Activated CD8-positive, alpha-beta T cell treated with anti-CD3 and anti-CD28 coated beads, Interleukin-2, amount 10 ng/mL, durations not matched to agents 7 days and 5 days (primary cell): ENCODE measurements around the gene LAMA3. TPM values are rescaled to one million over a fixed set of nuclear protein-coding genes. Genes with fewer than 3 reads are reported as not detected.

Experiments
- ATAC-seq: fragments of 150-1000 bp; cut with Tn5 transposase; one replicate; pipeline ENCODE4 v1.10.0; 2021; ENCODE audit warnings: moderate library complexity
- CTCF ChIA-PET: fragments of 350-600 bp; sonication (Branson Sonifier 250); formaldehyde crosslinking; loops from one replicate; lab custom pipeline; 2021; ENCODE audit warnings: antibody characterized with exemption; lab: Charles Lee
- POLR2A ChIA-PET: fragments of 350-600 bp; sonication (Branson Sonifier 250); formaldehyde crosslinking; loops from one replicate; lab custom pipeline; 2021; ENCODE audit warnings: antibody characterized with exemption; lab: Charles Lee
- DNase-seq: peaks from one replicate; pipeline ENCODE4 v3.0.0-alpha.2; 2020
- H3K27ac Mint-ChIP-seq: one replicate; pipeline ENCODE4 v1.8.0; 2021; ENCODE audit warnings: mild to moderate bottlenecking, mixed read lengths
- H3K27me3 Mint-ChIP-seq: one replicate; pipeline ENCODE4 v1.8.0; 2021; ENCODE audit warnings: low read depth, mixed read lengths
- H3K36me3 Mint-ChIP-seq: one replicate; pipeline ENCODE4 v1.8.0; 2021; ENCODE audit warnings: low read depth, mixed read lengths
- H3K4me1 Mint-ChIP-seq: one replicate; pipeline ENCODE4 v1.8.0; 2021; ENCODE audit warnings: low read depth, mixed read lengths
- H3K4me3 Mint-ChIP-seq: one replicate; pipeline ENCODE4 v1.8.0; 2021; ENCODE audit warnings: mild to moderate bottlenecking, mixed read lengths
- H3K9me3 Mint-ChIP-seq: one replicate; pipeline ENCODE4 v1.8.0; 2022; ENCODE audit warnings: mixed read lengths; ENCODE audit not compliant: insufficient read depth
- total RNA-seq, 2 experiments: library from RNA; stranded (reverse); gene quantifications; one replicate each; pipeline ENCODE4 v1.2.3, GENCODE V29; 2021

LAMA3 gene
- total RNA-seq, 2 experiments from 2014 or later, result 0.63 to 1.4 TPM

- no peak overlapping the region for H3K27ac Mint-ChIP-seq
- no peak overlapping the region for H3K4me3 Mint-ChIP-seq
- CTCF ChIA-PET, result interaction anchor here (0.9 to 1.2 kb wide), 2 partner anchors 37 to 52 kb away, joined by 3 read pairs; no protein-coding TSS in a partner anchor
- H3K36me3 Mint-ChIP-seq, result no peaks in the 10 kb centered on the region
- POLR2A ChIA-PET, result no interaction called here
- H3K4me1 Mint-ChIP-seq, result no peaks in the 10 kb centered on the region
- no peaks in the 10 kb centered on the region for H3K9me3 Mint-ChIP-seq
- ATAC-seq (no peak), DNase-seq (no peak)
- H3K27me3 Mint-ChIP-seq, result peaks cover 32% of the 10 kb centered on the region
These were observed 38.0 kb upstream of the LAMA3 start for GRCh38 chr18:23650968-23651927.

- no peaks in the 10 kb centered on the region for H3K9me3 Mint-ChIP-seq
- peaks cover 36% of the 10 kb centered on the region for H3K27me3 Mint-ChIP-seq
- DNase-seq (no peak), ATAC-seq (no peak)
- no peaks in the 10 kb centered on the region for H3K36me3 Mint-ChIP-seq
- ChIA-PET CTCF (interaction anchor here (1.2 kb wide), 1 partner anchor 51 kb away, joined by 3 read pairs; no protein-coding TSS in a partner anchor), POLR2A (no interaction called here)
- no peak overlapping the region for H3K27ac Mint-ChIP-seq
- no peak overlapping the region for H3K4me3 Mint-ChIP-seq
- H3K4me1 Mint-ChIP-seq, result no peaks in the 10 kb centered on the region
These were observed 37.0 kb upstream of the LAMA3 start for GRCh38 chr18:23652232-23652631.

- Mint-ChIP-seq H3K27ac (no peak overlapping the region), H3K4me1 (peaks cover 13% of the 10 kb centered on the region), H3K27me3 (peaks cover 49% of the 10 kb centered on the region), H3K9me3 (no peaks in the 10 kb centered on the region), H3K36me3 (no peaks in the 10 kb centered on the region), H3K4me3 (no peak overlapping the region)
- DNase-seq (no peak), ATAC-seq (no peak)
- CTCF ChIA-PET, result no interaction called here
- POLR2A ChIA-PET, result no interaction called here
These were observed 31.0 kb upstream of the LAMA3 start for GRCh38 chr18:23658285-23658684.

GRCh38 chr18:23661735-23662308, 27.4 kb upstream of the LAMA3 start:
- Mint-ChIP-seq H3K4me1 (peaks cover 25% of the 10 kb centered on the region), H3K4me3 (peak overlapping the region; percentile 51), H3K9me3 (no peaks in the 10 kb centered on the region), H3K27ac (no peak overlapping the region), H3K36me3 (no peaks in the 10 kb centered on the region), H3K27me3 (peaks cover 67% of the 10 kb centered on the region)
- ATAC-seq, result no peak
- CTCF ChIA-PET, result interaction anchor here (0.6 to 1.6 kb wide), 2 partner anchors 40 to 688 kb away, joined by 3 read pairs; no protein-coding TSS in a partner anchor
- POLR2A ChIA-PET, result no interaction called here
- no peak for DNase-seq

DNA sequence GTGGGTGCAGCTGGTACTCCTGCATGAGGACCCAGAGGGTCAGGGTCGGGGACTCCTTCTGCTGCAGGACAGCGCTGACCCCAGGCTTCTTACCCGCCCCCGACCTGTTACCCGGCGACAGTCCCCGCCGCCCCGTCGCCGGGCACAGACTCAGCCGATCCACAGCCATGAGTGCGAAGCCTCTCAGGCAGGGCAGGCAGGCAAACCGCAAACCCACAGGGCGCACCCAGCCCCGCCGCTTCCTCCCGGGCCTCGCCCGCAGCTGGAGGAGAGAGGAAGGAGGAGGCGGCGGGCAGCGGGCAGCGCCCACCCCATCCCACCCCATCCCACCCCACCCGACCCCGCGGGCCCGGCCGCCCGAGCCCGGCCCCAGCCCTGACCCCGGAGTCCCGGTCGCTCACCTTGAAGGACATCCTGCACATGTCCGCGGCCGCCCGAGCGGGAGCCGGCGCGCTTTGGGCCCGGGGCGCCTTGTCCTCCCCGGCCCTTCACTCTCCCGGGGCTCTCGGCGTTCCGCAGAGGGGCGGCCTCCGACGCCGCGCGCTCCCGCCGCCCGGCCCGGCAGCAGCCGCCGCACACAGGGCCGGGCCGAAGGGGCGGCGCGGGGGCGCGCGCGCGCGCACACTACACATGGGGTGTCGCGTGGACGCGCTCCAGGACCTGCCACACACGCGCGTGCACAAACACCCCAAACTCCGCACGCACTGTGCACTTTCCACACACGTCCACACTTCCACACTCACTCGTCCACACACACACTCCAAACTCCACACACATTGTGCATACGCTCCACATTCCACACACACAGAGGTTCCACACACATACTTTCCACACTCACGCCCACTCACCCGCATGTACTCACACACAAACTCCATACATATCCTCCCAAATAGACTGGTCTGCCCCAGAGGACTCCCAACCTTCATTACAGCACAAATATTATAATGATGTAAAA, 26.7 kb upstream of the LAMA3 start, which contains the start of gene ANKRD29:
TSS of gene ANKRD29 (minus strand) at position 603 of the 955 bp plus-strand sequence. CDS start at position 422, 181 bp downstream.
- DNase-seq, result peak; percentile 76
- no peaks in the 10 kb centered on the region for H3K9me3 Mint-ChIP-seq
- H3K36me3 Mint-ChIP-seq, result no peaks in the 10 kb centered on the region
- peak within 1 kb of the TSS; percentile 40 for H3K27ac Mint-ChIP-seq
- H3K4me1 Mint-ChIP-seq, result peaks cover 25% of the 10 kb centered on the region
- ATAC-seq, result peak; percentile 78
- peak within 1 kb of the TSS; percentile 69 for H3K4me3 Mint-ChIP-seq
- ChIA-PET POLR2A (no interaction called here), CTCF (interaction anchor here (1.6 kb wide), 1 partner anchor 40 kb away, joined by 3 read pairs; no protein-coding TSS in a partner anchor)
- peaks cover 62% of the 10 kb centered on the region for H3K27me3 Mint-ChIP-seq

DNA sequence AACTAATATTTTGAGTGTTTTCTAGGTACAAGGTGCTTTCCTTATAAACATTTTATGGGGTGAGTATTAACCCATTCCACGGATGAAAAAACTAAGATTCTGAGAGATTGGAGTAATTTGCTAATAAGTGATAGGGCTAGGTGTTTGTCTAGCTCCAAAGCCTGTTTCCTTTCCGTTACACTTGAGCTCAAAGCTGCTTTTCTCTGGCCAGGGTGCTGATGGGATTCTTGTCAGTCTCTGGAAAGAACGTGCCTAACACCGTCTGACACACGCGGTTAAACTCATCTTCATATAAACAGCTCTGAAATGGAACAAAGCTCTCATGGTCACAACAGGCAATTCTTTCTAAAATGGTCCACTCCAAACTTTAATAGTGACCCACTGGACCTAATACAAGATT, 24.6 kb upstream of the LAMA3 start:
- no peaks in the 10 kb centered on the region for H3K36me3 Mint-ChIP-seq
- no peak for DNase-seq
- H3K4me3 Mint-ChIP-seq, result no peak overlapping the region
- ChIA-PET POLR2A (no interaction called here), CTCF (no interaction called here)
- H3K27me3 Mint-ChIP-seq, result peaks cover 59% of the 10 kb centered on the region
- H3K4me1 Mint-ChIP-seq, result peaks cover 25% of the 10 kb centered on the region
- H3K27ac Mint-ChIP-seq, result no peak overlapping the region
- ATAC-seq, result no peak
- no peaks in the 10 kb centered on the region for H3K9me3 Mint-ChIP-seq

GRCh38 chr18:23667114-23667513, 22.1 kb upstream of the LAMA3 start:
- H3K27me3 Mint-ChIP-seq, result peaks cover 49% of the 10 kb centered on the region
- DNase-seq, result no peak
- no peak overlapping the region for H3K4me3 Mint-ChIP-seq
- no peaks in the 10 kb centered on the region for H3K9me3 Mint-ChIP-seq
- CTCF ChIA-PET, result no interaction called here
- POLR2A ChIA-PET, result no interaction called here
- peaks cover 19% of the 10 kb centered on the region for H3K4me1 Mint-ChIP-seq
- no peak for ATAC-seq
- H3K36me3 Mint-ChIP-seq, result no peaks in the 10 kb centered on the region
- H3K27ac Mint-ChIP-seq, result no peak overlapping the region

DNA sequence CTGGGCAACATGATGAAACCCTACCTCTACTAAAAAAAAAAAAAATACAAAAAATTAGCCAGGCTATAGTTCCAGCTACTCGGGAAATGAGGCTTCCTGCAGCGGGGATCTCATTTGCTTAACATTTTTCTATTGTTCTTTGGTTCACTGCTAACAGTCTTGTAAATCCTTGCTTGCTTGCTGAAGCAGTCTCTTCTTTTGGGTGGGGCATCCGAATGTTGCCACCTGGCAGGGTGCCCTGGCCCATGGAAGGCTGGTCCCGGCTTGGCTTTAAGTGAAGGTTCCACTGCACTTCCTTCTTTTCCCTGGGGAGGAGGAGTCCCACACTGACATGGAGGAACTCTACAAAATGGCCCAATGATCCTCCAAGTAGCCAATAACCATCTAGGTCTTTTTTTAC, 20.5 kb upstream of the LAMA3 start:
- Mint-ChIP-seq H3K4me3 (no peak overlapping the region), H3K4me1 (peaks cover 10% of the 10 kb centered on the region), H3K9me3 (no peaks in the 10 kb centered on the region), H3K27ac (no peak overlapping the region), H3K27me3 (peaks cover 45% of the 10 kb centered on the region), H3K36me3 (no peaks in the 10 kb centered on the region)
- POLR2A ChIA-PET, result no interaction called here
- CTCF ChIA-PET, result no interaction called here
- no peak for ATAC-seq
- DNase-seq, result no peak

- H3K4me1 Mint-ChIP-seq, result peaks cover 10% of the 10 kb centered on the region
- peaks cover 48% of the 10 kb centered on the region for H3K27me3 Mint-ChIP-seq
- no peak overlapping the region for H3K27ac Mint-ChIP-seq
- ChIA-PET POLR2A (no interaction called here), CTCF (no interaction called here)
- H3K9me3 Mint-ChIP-seq, result no peaks in the 10 kb centered on the region
- no peak overlapping the region for H3K4me3 Mint-ChIP-seq
- DNase-seq (no peak), ATAC-seq (no peak)
- H3K36me3 Mint-ChIP-seq, result no peaks in the 10 kb centered on the region
These were observed 20.0 kb upstream of the LAMA3 start for GRCh38 chr18:23669202-23669766.

GRCh38 chr18:23669804-23670405, 19.3 kb upstream of the LAMA3 start:
- Mint-ChIP-seq H3K36me3 (no peaks in the 10 kb centered on the region), H3K4me1 (peaks cover 4% of the 10 kb centered on the region), H3K4me3 (no peak overlapping the region), H3K27ac (no peak overlapping the region), H3K9me3 (no peaks in the 10 kb centered on the region), H3K27me3 (peaks cover 42% of the 10 kb centered on the region)
- ATAC-seq, result no peak
- DNase-seq, result no peak
- ChIA-PET CTCF (no interaction called here), POLR2A (no interaction called here)

DNA sequence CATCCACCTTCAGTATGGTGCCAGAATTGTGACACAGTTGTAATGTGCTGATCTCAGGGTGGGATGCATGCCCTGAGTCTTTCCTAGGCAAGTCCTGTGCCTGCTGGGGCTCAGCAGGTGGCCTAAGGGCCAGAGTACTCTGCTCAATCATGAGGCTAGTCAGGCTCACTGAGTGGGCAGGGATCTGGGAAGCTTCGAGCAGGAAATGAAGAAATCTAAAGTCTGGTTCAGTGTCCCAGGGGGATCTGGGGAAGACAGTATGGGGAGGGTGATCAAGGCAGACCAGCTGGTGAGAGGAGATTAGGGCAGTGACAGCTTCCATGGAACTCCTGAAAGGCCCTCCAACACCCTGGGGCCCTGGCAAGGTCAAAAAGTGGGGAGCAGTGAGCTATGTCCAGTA, 17.7 kb upstream of the LAMA3 start:
- H3K4me3 Mint-ChIP-seq, result no peak overlapping the region
- CTCF ChIA-PET, result no interaction called here
- H3K27me3 Mint-ChIP-seq, result peaks cover 45% of the 10 kb centered on the region
- no peak overlapping the region for H3K27ac Mint-ChIP-seq
- DNase-seq, result no peak
- ATAC-seq, result no peak
- no peaks in the 10 kb centered on the region for H3K4me1 Mint-ChIP-seq
- no peaks in the 10 kb centered on the region for H3K36me3 Mint-ChIP-seq
- H3K9me3 Mint-ChIP-seq, result no peaks in the 10 kb centered on the region
- POLR2A ChIA-PET, result no interaction called here
